GM18526 (cell line): ENCODE measurements around the gene SLC35B1.
A peak's percentile ranks its signal among the peaks of the same experiment; 100 is the strongest.

ENCODE experiments used
- POLR2A ChIP-seq: IDR thresholded peaks from 3 replicates; pipeline ENCODE4 v1.6.1; 2011; ENCODE audit not compliant: insufficient read length; ENCODE audit errors: extremely low read depth

SLC35B1 gene, protein sequence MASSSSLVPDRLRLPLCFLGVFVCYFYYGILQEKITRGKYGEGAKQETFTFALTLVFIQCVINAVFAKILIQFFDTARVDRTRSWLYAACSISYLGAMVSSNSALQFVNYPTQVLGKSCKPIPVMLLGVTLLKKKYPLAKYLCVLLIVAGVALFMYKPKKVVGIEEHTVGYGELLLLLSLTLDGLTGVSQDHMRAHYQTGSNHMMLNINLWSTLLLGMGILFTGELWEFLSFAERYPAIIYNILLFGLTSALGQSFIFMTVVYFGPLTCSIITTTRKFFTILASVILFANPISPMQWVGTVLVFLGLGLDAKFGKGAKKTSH

DNA sequence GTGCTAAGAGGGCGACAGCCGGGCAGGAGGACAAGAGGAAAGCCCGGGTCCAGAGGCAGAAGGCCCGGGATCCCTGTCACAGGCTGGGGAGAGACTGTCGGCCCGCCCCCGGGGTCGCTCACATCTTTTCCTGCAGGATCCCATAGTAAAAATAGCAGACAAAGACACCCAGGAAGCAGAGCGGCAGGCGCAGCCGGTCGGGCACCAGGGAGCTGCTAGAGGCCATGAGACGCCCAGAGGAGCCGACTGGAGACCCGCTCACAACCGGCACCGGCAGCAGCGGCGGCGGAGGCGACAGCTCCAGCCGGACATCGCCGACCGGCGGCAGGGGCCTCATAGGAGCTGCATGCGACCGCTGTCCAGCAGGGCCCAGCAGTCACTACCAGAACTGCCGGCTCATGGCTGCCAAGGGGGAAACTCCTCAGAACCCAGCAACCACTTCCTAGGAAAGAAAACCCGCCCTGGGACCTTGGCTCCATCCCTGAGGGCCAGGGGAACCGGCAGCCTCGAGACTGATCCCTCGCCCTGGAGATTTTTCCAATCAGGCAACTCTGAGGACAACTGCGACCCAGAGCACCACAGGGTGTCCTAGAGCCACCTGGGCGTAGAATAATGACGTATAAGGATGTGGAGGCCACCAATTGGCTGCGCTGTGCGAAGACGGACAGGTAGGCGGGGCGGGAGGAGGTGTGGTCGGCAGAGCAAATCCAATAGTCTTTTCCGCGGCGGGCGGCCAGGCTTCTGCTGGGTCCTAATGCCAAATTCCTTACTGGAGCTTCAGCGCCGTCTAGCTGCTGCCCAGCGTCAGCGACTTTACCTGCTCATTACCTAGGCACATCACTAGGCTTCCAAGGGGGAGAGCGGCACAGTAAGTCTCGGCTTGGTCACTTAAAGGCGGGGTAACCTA is at the start of gene SLC35B1:
TSS of gene SLC35B1 (minus strand) at position 357 of the 907 bp plus-strand sequence. CDS start at position 226, 131 bp downstream.
- TF ChIP-seq POLR2A, result peak; percentile 73

- TF ChIP-seq POLR2A, result no peak
Measured at GRCh38 chr17:49757151-49757777, 49.5 kb upstream of the SLC35B1 start.

- TF ChIP-seq POLR2A, result no peak
Measured at GRCh38 chr17:49756323-49757150, 48.8 kb upstream of the SLC35B1 start.

DNA sequence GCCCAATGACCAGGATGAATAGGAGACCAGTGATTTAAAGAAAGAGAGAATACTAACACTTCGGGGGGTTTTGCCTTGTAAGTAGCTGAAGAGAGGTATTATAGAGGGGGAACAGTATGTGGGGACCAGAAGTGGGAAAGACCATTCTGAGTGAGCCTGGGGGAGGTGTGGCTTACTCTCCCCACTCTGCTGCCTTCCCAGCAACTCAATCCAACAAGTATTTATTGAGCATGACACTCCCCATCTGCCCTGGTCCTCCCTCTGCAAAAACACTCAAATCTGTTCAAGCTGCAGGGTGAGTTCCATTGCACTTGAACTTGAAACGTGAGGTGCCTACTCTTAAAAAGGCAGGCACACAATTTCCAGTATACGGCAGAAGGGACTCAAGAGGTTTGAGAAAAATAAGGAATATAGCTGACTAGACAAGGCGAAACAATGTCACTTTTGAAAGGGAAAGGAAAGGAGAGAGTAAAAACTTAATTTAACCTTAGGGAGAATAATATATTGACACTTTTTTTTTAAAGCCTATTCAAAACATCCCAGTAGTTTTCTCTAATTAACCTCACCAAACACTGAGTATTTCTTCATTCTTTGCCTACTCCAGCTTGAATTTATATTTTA is 48.0 kb upstream of the SLC35B1 start:
- TF ChIP-seq POLR2A, result no peak

- TF ChIP-seq POLR2A, result no peak
Measured at GRCh38 chr17:49753959-49754391, 46.2 kb upstream of the SLC35B1 start.

DNA sequence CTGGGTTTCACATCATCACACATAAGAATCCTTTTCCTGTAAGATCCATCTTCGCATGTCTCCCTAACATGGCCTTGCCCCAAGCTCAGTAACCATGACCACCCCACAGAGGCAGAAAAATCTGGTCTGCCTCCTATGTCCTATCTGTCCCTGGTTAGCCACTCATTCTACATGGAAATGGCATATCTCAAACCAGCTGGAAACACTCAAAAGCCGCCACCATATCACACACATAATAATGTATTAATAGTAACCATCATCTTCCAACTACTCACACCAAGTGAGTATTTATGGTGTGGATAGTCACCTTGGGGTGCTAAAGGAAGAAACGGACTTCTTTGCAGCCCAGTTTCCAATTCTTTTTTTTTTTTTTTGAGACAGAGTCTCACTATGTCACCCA is 44.7 kb upstream of the SLC35B1 start:
- no peak for TF ChIP-seq POLR2A

GRCh38 chr17:49749730-49750129 is 42.0 kb upstream of the SLC35B1 start:
- TF ChIP-seq POLR2A, result no peak

DNA sequence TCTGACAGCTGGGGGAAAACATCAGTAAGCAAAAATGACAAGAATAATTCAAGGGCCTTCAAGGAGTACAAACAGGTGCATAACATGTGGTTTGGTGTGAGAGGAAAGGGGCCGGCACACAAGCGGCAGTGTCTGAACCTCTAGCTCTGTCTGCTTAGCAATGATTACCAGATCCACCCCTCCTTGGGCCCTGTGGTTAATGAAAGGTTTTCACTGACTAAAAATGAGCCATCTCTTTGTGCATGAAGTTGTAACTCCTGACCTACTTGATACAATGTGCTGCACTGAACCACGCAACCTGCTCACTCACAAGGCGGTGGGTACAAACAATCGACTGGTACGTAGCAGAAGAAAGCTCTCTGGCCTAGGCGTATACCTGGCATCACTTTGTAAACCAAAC is 41.0 kb upstream of the SLC35B1 start:
- TF ChIP-seq POLR2A, result no peak

GRCh38 chr17:49748223-49748622 is 40.5 kb upstream of the SLC35B1 start:
- TF ChIP-seq POLR2A, result no peak

DNA sequence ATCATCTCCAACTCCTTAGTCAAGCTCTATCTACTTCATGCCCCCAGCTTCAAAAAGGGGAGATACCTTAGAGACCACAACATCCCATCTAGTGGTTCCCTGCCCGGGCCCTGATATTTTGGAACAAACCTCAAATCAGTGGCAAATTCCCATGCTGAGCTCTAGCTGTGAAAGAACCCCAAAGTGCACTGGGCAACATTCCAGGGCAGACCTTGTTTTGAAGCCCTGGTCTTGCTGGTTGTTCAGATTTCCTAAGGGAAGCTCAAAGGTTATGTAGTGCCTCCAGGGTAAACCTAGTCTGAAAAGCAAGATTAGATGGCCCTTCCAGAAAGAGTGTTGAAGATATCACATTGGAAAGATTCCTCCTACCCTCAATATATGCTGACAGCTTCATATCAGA is 39.9 kb upstream of the SLC35B1 start:
- no peak for TF ChIP-seq POLR2A

DNA sequence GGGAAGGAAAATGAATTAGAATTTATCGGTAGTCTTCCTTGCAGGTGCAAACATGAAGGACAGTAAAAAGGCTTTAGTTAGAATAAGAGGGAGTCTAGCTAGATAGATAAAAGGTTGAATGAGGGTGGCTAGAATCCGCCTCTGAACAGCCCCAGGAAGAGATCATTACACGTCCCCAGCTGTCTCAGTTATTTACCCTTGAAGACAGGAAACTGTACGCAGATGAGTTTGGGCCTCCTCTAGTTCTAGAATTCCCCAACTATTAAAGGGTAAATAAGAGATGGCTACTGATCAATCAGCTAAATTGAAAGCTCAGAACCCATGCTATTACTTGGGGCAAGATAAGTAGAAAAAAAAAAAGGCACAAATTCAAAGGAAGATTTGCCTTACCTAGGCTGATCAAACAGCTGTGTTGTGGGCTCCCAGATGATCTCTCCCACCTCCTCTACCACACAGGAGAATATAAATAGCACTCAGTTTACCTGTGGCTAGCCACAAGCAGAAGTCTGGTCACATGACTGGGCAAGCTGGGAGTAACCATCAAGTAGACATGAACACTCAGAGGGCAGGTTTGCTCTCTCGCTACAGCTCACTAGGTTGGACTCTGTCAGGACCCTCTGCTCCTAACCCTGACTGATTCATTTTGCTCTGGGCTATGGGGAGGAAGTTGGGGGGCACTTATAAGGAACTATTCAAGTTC is 39.2 kb upstream of the SLC35B1 start:
- peak; percentile 50 for TF ChIP-seq POLR2A

GRCh38 chr17:49745175-49746139 is 37.7 kb upstream of the SLC35B1 start:
- TF ChIP-seq POLR2A, result no peak

DNA sequence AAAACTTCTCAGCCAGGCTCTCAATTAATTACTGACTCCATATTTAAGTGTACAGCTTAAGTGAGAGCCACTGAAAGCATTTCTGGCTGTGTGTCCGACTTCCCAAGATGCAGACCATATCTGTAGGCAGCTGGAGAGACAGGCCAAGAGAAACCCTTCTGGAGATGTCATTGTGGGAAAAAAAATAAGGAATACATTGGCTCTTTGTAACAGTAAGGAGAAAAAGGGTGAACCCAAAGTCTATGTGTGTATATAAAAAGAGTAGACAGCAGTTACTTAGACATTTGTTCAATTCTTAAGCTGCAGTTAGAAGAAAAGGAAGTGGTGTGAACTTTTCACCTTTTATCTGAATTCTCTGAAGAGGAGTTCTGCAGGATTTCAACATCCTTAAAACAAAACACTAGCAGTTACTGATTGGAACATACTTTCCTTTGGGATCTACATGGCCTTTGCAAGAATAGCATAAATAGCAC is 34.4 kb upstream of the SLC35B1 start:
- TF ChIP-seq POLR2A, result no peak

- TF ChIP-seq POLR2A, result no peak
Measured at GRCh38 chr17:49741692-49742076, 33.9 kb upstream of the SLC35B1 start.
